ENCODE results near the gene TMEM147.

DNA sequence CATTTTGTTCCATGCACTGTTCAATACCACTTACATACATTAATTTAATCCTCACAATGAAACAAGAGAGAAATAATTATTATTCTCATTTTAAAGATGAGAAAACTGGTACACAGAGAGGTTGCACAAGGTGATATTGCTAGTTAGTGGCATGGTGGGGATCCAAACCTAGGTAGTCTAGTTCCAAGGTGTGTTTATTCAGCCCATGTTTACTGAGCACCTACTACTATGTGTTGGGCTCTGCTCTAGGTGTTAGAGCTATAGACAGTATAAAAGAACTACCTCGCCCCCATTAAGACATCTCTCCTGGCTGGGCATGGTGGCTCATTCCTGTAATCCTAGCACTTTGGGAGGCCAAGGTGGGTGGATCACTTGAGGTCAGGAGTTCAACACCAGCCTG is 37.3 kb downstream of the TMEM147 start:
- TF ChIP-seq POLR2AphosphoS2 (conservative IDR thresholded peaks at IDR 0.05; ENCODE audit: low read length) (no peak), JUNB (IDR thresholded peaks at IDR 0.05) (no peak), RNF2 (IDR thresholded peaks at IDR 0.05; ENCODE audit: borderline replicate concordance, low read depth) (no peak), BHLHE40 (IDR thresholded peaks at IDR 0.05; ENCODE audit: low read depth, low read length) (no peak), POLR2A (IDR thresholded peaks at IDR 0.05; ENCODE audit: low read length) (no peak), EP300 (IDR thresholded peaks at IDR 0.05) (no peak), NPAS2 (CRISPR knock-in tag; IDR thresholded peaks at IDR 0.05; ENCODE audit: borderline replicate concordance) (no peak), GATA3 (IDR thresholded peaks at IDR 0.05; ENCODE audit: borderline replicate concordance) (no peak), CEBPB (IDR thresholded peaks at IDR 0.05) (no peak), RARB (CRISPR knock-in tag; IDR thresholded peaks at IDR 0.05) (no peak)
- TF ChIP-seq, protein P1, sequence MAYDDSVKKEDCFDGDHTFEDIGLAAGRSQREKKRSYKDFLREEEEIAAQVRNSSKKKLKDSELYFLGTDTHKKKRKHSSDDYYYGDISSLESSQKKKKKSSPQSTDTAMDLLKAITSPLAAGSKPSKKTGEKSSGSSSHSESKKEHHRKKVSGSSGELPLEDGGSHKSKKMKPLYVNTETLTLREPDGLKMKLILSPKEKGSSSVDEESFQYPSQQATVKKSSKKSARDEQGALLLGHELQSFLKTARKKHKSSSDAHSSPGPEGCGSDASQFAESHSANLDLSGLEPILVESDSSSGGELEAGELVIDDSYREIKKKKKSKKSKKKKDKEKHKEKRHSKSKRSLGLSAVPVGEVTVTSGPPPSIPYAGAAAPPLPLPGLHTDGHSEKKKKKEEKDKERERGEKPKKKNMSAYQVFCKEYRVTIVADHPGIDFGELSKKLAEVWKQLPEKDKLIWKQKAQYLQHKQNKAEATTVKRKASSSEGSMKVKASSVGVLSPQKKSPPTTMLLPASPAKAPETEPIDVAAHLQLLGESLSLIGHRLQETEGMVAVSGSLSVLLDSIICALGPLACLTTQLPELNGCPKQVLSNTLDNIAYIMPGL (CRISPR knock-in tag; IDR thresholded peaks at IDR 0.05; ENCODE audit: borderline replicate concordance): no peak
- TF ChIP-seq, protein P2, sequence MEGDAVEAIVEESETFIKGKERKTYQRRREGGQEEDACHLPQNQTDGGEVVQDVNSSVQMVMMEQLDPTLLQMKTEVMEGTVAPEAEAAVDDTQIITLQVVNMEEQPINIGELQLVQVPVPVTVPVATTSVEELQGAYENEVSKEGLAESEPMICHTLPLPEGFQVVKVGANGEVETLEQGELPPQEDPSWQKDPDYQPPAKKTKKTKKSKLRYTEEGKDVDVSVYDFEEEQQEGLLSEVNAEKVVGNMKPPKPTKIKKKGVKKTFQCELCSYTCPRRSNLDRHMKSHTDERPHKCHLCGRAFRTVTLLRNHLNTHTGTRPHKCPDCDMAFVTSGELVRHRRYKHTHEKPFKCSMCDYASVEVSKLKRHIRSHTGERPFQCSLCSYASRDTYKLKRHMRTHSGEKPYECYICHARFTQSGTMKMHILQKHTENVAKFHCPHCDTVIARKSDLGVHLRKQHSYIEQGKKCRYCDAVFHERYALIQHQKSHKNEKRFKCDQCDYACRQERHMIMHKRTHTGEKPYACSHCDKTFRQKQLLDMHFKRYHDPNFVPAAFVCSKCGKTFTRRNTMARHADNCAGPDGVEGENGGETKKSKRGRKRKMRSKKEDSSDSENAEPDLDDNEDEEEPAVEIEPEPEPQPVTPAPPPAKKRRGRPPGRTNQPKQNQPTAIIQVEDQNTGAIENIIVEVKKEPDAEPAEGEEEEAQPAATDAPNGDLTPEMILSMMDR (IDR thresholded peaks at IDR 0.05): no peak
- TF ChIP-seq, protein P3, sequence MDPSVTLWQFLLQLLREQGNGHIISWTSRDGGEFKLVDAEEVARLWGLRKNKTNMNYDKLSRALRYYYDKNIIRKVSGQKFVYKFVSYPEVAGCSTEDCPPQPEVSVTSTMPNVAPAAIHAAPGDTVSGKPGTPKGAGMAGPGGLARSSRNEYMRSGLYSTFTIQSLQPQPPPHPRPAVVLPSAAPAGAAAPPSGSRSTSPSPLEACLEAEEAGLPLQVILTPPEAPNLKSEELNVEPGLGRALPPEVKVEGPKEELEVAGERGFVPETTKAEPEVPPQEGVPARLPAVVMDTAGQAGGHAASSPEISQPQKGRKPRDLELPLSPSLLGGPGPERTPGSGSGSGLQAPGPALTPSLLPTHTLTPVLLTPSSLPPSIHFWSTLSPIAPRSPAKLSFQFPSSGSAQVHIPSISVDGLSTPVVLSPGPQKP (IDR thresholded peaks at IDR 0.05; ENCODE audit: low read depth, low read length): no peak
